HUDEP-2 (cell line): Measurements from ENCODE around the gene KCNQ1.

Source experiments
- DNase-seq, 76 experiments: peaks; one replicate each; lab custom pipeline; 2025; ENCODE audit not compliant: unreplicated experiment in 76 of 76; lab: John Stamatoyannopoulos, UW

KCNQ1 gene

DNA sequence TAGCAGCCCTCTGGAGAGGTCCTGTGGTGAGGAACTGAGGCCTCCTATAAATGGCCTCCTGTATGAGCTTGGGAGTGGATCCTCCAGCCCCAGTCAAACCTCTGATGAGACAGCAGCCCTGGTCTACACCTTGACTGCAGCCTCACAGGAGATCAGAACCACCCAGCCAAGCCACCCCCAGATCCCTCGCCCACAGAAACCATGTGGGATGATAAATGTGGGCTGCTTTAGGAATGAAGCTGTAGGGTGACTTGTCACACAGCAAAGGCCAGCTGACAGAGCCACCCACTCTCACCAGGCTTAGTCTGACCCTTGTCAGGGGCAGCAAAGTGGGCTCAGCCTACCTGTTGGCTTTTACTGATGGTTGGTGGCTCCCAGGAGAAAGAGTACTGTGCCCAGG lies 261.5 kb downstream of the KCNQ1 start:
- no peak for DNase-seq

GRCh38 chr11:2707736-2708135 lies 262.9 kb downstream of the KCNQ1 start:
- no peak for DNase-seq

DNA sequence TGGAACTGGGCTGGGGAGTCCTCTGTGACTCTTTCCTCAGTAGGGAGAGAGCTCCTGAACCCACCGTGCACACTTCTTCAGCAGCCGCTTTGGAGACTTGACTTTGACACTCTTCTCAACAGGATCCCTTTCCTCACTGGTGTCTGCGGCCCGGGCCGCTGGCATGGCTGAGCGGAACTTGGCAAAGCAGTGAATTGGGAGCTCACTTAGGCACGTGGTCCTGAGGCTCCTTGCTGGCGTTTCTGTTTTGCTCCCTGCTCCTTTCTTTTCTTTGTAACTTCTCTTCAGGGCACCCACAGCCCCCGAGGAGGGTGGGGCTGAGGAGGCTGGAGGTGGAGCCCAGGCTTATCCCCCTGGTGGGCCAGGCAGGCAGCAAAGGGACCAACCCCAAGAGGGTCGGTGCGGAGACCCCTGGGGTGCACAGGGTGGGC lies 263.4 kb downstream of the KCNQ1 start:
- DNase-seq, result no peak

DNA sequence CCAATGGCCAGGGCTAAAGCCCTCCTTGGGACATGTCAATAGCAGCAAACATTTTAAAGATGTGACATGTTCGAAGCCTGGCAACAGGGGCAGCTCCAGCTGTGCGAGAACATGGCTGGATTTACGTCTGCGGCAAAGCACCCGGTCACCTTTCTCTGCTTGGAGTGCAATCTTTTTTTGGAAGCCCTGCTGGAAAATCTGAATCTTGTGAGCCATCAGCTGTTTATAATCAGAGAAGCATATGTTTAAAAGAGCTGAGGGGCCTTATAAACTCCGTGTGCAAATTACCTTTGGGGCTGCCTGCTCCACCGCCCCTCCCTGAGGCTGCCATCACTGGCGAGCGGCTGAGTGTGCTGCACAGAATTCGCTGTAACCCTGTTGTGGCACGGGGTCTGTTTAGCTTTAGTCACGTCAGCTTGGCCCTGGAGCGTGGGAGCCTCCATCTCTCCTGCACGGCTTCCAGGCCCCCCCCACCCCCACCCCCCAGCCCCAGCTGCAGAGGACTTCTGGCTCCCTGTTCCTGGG lies 264.0 kb downstream of the KCNQ1 start:
- no peak for DNase-seq

GRCh38 chr11:2709429-2709828 lies 264.6 kb downstream of the KCNQ1 start:
- DNase-seq, result no peak

- no peak for DNase-seq
These were observed 266.4 kb downstream of the KCNQ1 start for GRCh38 chr11:2711161-2711560.

DNA sequence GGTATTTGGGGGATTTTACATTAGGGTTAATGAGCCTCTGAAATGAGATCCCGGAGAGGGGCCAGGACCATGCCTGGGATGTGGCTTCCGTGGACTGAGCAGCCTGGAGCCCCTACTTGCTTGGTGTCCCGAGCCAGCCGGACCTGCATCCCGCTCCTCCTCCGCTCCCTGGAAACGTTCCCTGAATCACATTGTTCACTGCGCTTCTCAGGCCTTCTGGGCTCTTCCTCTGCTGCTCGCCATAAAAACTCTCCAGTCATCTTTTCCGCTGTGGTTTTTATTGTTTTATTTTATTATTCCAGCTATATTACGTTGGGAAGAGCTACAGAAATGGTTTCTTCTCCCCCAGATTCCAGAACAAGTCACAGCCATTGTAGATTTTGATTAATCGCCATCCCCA lies 268.3 kb downstream of the KCNQ1 start:
- DNase-seq, result no peak

- no peak for DNase-seq
These were observed 269.1 kb downstream of the KCNQ1 start for GRCh38 chr11:2713661-2714462.

DNA sequence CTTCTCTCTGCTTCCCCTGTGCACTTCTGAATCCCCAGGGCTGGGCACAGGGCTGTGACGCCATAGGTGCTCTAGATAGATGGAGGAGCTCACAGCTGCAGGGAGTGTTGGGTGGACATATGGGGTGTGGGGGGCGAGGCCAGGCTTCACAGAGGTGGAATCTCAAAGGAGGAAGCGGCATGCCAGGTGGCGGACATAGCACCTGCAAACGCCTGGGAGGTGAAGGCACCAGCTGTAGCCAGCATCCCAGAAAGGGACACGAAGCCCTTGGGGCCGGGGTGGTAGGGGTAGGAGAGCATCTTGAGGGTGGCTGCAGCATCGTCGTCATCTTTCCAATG lies 269.6 kb downstream of the KCNQ1 start:
- no peak for DNase-seq

DNA sequence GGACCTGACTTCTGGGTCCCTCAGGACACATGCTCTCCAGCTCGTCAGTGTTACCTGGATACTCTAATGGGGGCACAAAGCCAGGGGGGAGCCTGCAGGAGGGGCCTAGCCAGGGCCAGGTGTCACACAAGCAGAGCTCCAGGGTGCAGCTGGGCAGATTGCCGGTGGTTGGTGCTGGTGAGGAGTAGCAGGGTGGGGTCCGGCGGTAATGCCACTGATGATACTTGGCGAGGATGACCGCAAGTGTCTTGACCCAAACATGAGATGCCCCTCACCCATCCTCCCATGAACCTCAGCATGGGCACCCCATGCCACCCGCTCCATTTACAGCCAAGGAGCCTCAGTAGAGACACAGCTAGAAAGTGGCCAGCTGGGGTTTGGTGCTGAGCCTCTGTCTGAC lies 270.1 kb downstream of the KCNQ1 start:
- no peak for DNase-seq

DNA sequence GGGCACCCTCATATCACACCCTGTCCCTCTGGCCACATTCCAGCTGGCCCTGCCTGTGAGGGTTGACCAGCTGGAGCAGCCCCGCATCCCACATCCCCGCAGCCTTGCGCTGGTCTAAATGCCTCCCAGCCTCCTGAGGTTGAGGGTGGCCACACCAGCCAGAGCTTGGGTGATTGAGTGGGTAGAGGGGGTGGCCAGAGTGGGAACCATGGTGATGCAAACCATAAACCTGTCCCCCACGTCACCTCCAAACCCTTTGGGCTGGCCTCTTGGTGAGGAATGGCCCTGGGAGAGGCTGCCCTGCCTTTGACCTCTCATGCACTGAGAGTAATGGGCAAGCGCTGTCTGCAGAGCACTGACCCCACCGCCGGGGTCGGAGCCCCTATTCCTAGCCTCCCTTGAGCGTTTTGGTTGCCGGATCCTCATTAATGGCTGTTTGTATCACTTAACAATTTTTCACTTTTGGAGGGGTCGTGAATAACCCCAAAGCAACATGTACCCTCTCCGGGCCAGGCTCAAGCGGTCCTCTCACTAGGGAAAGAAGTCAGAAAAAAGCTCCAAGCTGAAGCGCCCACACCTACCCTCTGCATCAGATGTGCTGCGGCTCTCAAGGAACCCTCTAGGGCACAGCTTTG lies 271.0 kb downstream of the KCNQ1 start:
- DNase-seq, result no peak

DNA sequence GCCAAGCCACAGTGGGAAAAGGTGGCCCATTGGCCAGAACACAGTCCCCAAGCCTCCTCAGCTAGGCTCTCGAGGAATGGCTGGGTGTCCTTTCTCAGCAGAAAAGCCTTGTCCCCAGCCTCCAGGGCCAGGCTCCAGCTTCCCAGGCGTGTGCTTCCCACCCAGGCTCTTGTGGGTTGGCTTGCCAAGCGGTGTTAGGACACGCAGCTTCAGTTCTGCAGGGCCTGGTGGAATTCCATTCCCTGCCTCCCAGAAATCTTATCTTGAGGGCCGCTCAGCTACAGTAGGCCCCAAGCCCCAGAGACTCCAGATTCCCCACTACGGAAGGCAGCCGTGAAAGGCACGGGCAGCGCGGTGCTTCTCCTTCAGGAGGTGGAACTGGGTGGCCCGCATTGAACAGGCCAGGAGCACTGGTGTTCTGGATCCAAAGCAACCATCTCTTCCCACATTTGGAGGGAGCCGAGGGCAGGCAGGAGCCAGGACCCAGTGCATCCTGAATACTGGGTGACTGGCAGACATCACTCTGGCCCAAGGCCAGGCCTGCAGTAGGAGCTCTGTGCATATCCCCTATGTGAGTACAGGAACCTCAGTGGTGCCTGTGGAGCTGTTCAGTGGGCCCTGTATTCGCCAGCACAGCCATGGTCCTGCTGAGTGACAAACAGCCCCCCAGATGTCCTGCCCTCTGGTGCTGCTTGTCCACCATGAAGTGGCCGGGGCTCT lies 271.7 kb downstream of the KCNQ1 start:
- DNase-seq, result no peak

GRCh38 chr11:2717561-2718325 lies 272.9 kb downstream of the KCNQ1 start:
- no peak for DNase-seq

DNA sequence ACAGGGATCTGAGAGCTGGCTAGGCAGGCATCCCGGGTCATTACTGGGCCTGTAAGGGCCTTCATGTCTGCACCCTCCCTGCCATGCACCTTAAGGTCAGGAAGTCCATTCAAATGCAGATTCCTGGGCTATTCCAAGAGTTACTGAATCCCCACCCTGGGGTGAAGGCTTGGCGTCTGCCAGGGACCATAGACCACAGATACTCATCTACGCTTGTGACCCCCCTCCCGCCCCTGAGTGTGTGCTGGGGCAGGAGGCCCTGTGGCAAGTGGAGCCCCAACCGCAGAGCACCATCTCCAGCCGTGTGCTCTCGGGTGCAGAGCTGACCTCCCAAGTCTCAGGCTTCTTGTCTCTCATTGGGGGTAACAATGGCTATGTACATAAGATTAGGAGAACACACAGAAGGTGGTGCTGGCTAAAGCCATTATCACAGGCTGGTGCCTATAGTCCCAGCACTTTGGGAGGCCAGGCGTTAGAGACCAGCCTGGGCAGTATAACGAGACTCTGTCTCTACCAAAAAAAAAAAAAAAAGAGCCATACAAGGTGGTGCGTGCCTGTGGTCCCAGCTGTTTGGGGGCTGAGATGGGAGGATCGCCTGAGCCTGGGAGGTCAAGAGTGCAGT lies 274.1 kb downstream of the KCNQ1 start:
- DNase-seq, result no peak

- DNase-seq, result no peak
These were observed 275.2 kb downstream of the KCNQ1 start for GRCh38 chr11:2719831-2720590.

DNA sequence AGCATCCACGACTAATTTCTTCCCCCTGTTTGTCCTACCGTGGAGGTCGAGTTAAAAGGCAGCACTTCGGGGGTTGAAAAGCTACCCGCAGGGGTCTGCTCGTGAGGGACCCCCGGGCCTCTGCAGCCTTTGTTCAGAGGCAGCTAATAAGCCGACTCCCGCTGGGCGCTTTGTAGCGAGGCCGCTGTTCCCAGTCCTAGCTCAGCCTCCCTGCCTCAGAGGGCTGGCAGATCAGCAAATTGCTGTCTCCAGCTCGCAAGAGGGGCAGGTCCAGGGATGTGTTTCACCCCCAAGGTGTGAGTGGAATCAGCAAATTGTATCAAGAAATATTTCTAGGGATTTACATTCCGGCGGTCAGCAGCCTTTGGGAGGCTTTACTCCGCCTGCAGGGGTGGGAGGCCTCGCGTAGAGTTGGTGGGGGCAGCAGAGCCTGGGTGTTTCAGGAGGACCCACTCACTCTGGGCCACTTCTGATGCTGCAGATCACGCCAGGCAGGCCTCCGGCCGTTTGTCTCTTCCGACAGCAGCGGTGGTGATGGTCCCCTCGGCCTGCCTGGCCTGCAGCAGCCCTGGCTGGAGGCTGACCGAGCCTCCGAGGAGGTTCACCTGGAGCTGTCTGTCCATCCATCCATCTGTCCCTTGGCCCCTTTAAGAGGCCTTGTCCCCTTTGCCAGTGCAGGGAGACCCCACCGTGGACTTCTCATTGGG lies 276.6 kb downstream of the KCNQ1 start:
- DNase-seq, result no peak

DNA sequence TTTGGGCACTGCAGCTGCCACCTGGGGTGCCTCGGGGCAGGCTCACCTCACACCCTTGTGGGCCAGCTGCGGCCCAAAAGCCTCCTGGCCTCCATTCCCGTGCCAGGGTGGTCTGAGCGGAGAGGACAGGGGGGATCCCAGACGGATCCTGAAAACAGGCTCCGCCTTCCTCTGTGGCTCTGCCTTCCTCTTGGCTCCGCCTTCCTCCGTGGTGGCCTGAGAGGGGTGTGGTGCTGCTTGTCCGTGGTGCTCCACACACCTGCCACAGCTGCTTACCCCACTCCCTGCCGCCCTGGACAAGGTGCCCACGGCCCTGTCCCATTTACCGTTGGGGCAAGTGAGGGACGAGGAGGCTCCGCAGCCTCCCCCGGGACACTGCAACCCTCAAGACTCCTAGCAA lies 278.1 kb downstream of the KCNQ1 start:
- DNase-seq, result peak in 2 of 76 experiments; percentile 7 to 8

- DNase-seq, result no peak
These were observed 279.3 kb downstream of the KCNQ1 start for GRCh38 chr11:2724104-2724503.
